IPS DF 4.7 (cell line): ENCODE measurements around the gene CAMK2D.

Experiments used
- DNase-seq: peaks from one replicate; pipeline ENCODE4 v3.0.0-alpha.2; 2013; ENCODE audit warnings: low spot score; ENCODE audit errors: extremely low read depth

Gene CAMK2D

GRCh38 chr4:113610537-113610936 is 151.0 kb downstream of the CAMK2D start:
- DNase-seq, result no peak

- DNase-seq, result no peak
These were observed 153.5 kb downstream of the CAMK2D start for GRCh38 chr4:113607998-113608397.

- DNase-seq, result no peak
These were observed 154.3 kb downstream of the CAMK2D start for GRCh38 chr4:113607147-113607720.

- no peak for DNase-seq
These were observed 156.6 kb downstream of the CAMK2D start for GRCh38 chr4:113604955-113605354.

- DNase-seq, result no peak
These were observed 157.6 kb downstream of the CAMK2D start for GRCh38 chr4:113603911-113604310.

GRCh38 chr4:113602646-113603228 is 158.8 kb downstream of the CAMK2D start:
- no peak for DNase-seq

- no peak for DNase-seq
These were observed 159.9 kb downstream of the CAMK2D start for GRCh38 chr4:113601636-113602035.

- DNase-seq, result no peak
These were observed 165.1 kb downstream of the CAMK2D start for GRCh38 chr4:113596396-113596795.

- no peak for DNase-seq
These were observed 167.3 kb downstream of the CAMK2D start for GRCh38 chr4:113594231-113594556.

GRCh38 chr4:113593400-113594230 is 167.9 kb downstream of the CAMK2D start:
- DNase-seq, result no peak

- DNase-seq, result no peak
These were observed 169.6 kb downstream of the CAMK2D start for GRCh38 chr4:113591982-113592381.

- DNase-seq, result no peak
These were observed 172.5 kb downstream of the CAMK2D start for GRCh38 chr4:113588895-113589668.

GRCh38 chr4:113587640-113588275 is 173.8 kb downstream of the CAMK2D start:
- DNase-seq, result no peak

- DNase-seq, result no peak
These were observed 174.4 kb downstream of the CAMK2D start for GRCh38 chr4:113587156-113587555.

- no peak for DNase-seq
These were observed 175.5 kb downstream of the CAMK2D start for GRCh38 chr4:113586072-113586471.

GRCh38 chr4:113584407-113585150 is 177.0 kb downstream of the CAMK2D start:
- peak; percentile 75 for DNase-seq

- no peak for DNase-seq
These were observed 178.8 kb downstream of the CAMK2D start for GRCh38 chr4:113582737-113583136.

- no peak for DNase-seq
These were observed 182.2 kb downstream of the CAMK2D start for GRCh38 chr4:113579360-113579759.

- no peak for DNase-seq
These were observed 184.4 kb downstream of the CAMK2D start for GRCh38 chr4:113576947-113577678.

GRCh38 chr4:113575401-113575800 is 186.1 kb downstream of the CAMK2D start:
- no peak for DNase-seq
